ENCODE measurements around the gene POGLUT2. TPM values are rescaled to one million over a fixed set of nuclear protein-coding genes. Genes with fewer than 3 reads are reported as not detected.
A peak's percentile ranks its signal among the peaks of the same experiment; 100 is the strongest.

Gene POGLUT2
- 12.7 TPM in 2 replicates for total RNA-seq (2014; rRNA removed; shearing (Covaris generic))
- 17.2 and 22.1 TPM in 2 replicates for polyA plus RNA-seq (2014; cell fraction: nucleus; rRNA removed)

DNA sequence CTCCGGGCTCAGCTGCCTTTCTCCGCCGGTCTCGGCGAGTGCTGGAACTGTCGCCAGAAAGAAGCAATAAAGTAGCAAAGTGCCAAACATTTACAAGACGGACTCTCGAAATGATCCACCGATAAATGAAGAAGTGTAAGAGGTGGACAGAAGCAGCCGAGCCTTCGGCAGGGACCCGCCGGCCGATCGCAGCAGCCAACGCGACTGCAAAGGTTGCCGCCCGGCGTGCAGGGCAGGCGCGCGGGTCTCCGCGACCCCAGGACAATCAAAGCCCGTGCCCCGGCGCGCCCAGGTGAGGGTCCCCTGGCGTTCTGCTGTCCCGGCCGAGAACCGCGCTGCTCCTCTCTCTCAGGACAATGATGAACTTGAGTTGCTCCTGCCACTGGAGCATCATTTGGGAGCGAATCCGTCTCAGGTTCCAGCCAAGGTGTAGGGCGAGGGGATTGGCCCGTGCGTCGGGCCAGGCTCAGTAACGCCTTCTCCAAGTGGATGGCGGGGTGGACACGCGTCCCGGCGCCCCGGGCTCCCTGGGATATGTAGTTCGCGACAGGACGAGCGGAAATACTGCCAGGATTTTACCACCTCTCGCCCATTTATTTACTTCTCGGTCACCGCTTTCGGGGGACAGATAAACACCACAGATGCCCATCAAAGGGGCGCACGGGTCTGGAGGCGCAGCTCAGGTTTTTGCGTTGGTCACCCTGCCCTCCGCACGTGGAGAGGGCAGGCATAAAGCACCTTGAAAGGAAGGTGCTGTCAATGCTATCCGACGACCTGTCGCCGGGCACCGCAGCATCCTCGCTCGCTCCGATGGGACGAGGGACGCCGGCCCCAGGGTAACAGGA is at the start of gene POGLUT2, which contains the start of gene BIVM:
Gene POGLUT2, minus strand, starts transcription at position 396 of the 845 bp plus-strand sequence. Its CDS starts 306 bp downstream, at position 90.
Gene BIVM, plus strand, starts transcription at position 539 of the 845 bp plus-strand sequence. CDS start 8,149 bp downstream, outside the sequence.
- DNase-seq (ENCODE audit: extremely low read depth, low read depth): peak; percentile 84

DNA sequence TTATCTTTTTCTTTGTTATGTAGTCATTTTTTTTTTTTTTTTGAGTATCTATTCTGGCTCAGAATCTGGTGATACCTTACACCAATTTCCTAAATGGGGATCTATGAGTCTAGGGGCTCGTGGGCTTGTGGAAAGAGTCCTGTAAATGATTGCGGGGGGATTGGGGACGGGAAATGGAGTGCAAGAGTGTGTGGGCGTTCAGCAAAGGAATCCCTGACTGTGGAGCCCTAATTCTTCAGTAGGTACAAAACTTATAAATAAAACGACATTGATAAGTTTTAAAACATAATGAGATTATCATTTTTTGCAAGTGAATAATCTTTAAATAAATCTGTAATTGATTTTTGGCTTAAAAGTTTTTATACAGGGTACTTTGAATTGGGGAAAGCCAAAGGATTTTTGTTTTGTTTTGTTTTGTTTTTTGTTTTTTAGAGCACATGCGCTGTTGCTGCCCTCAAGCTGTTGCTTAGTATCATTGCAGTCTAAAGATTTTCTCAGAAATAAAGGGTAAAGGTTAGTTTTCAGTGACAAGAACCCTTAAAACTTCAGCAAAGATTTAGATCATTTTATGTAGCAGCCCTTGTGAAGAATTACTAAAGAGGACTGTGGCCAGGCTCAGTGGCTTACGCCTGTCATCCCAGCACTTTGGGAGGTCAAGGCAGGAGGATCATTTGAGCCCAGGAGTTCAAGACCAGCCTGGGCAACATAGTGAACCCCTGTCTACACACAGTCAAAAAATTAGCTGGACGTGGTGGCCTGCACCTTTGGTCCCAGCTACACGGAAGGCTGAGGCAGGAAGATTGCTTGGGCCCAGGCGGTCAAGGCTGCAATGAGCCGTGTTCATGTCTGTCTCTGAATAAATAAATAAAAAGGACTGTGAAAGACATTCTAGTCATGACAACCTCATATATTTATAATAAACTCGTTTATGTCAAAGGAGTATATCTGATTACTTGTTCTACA is 48.8 kb upstream of the POGLUT2 start:
- DNase-seq (ENCODE audit: extremely low read depth, low read depth): no peak

DNA sequence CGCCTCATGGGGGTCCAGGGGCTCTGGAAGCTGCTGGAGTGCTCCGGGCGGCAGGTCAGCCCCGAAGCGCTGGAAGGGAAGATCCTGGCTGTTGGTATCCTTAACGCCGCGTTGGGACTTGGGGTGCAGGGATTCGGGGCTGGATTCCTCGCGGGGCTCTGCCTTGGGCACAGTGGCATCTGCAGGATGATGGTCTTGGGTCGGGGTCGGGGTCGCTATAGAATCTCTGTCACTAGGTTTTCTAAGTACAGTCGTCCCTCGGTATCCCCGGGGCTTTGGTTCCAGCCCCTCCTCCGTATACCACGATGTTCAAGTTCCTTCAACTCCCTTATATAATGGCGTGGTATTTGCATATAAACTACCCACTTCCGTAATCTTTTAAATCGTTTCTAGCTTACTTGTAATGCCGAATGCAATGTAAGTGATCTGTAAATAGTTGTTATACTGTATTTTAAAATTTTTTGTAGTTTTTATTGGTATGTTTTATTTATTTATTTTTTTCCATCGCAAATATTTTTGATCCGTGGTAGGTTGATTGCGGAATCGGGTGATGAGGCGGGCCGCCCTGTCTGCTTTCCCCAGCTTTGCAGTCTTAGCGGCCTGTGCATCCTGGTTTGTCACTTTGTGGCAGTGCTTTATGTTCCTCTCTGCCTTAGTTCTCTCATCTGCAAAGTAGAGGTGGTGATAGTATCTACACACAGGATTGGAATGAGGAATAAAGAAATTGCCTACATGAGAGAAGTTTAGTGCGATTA is 47.7 kb upstream of the POGLUT2 start:
- DNase-seq (ENCODE audit: extremely low read depth, low read depth): no peak

DNA sequence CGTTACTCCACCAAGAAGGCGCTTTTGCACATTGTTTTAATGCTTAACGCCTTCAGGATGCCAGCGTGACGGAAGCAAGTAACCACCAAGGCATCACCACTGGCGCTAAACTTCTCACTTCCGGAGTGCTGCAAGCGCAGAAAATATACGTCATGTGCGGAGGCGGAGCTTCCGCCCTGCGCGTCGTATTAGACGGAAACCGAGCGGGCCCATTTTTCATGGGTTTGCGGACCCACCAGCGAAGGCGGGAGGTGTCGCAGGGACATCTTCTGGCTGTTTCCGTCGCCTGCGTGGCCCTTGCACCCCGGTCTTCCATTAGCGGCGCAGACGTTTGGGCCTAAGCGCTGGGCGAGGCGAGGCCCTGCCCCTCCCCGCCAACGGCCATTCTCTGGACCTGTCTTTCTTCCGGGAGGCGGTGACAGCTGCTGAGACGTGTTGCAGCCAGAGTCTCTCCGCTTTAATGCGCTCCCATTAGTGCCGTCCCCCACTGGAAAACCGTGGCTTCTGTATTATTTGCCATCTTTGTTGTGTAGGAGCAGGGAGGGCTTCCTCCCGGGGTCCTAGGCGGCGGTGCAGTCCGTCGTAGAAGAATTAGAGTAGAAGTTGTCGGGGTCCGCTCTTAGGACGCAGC is 47.0 kb upstream of the POGLUT2 start, which contains the start of gene ERCC5:
Gene ERCC5, plus strand, starts transcription at position 403 of the 631 bp plus-strand sequence. CDS start 235 bp downstream, outside the sequence.
- peak; percentile 90 for DNase-seq (ENCODE audit: extremely low read depth, low read depth)

DNA sequence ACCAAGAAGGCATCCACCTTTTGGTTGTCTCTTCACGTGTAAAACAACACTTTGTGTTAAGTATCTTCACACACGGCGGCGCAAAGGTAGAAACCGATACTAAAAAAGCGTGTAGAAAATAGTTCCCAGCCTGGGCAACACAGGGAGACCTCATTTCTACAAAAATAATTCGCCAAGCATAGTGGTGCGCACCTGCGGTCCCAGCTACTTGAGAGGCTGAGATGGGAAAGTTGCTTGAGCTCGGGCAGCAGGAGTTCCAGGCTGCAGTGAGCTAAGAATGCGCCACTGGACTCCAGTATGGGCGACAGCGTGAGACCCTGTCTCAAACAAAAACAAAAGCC is 46.5 kb upstream of the POGLUT2 start:
- DNase-seq (ENCODE audit: extremely low read depth, low read depth): no peak

DNA sequence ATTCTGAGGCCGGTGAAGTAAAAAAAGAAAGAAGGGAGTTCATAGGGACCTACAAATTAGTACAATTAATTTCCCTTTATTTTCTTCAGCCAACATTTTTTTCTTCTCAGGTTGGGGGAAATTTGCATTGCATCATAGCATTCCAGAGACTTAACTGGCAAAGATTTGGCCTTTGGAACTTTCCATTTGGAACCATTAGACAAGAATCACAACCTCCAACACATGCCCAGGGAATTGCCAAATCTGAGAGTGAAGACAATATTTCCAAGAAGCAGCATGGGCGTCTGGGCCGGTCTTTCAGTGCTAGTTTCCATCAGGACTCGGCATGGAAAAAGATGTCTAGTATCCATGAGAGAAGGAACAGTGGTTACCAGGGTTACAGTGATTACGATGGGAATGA is 40.7 kb upstream of the POGLUT2 start:
- DNase-seq (ENCODE audit: extremely low read depth, low read depth): no peak

DNA sequence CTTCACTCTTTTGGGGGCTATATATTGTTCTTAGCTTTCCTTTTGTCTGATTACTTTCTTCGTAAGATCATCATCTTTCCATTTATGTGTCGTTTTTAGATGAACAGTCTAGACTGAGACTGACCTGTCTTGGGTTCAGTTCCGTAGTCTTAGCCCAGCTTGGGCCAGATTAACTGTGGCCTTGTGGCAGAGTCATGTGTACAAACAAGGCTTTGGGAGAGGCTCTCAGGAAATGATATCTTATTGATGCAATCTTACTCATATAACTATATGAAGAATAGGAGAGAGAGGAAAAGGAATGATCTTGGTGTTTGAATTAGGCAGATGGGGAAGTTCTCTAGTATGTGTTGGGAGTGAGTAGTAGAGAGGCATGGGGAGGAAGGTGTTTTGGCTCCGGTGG is 40.2 kb upstream of the POGLUT2 start:
- DNase-seq (ENCODE audit: extremely low read depth, low read depth): no peak

DNA sequence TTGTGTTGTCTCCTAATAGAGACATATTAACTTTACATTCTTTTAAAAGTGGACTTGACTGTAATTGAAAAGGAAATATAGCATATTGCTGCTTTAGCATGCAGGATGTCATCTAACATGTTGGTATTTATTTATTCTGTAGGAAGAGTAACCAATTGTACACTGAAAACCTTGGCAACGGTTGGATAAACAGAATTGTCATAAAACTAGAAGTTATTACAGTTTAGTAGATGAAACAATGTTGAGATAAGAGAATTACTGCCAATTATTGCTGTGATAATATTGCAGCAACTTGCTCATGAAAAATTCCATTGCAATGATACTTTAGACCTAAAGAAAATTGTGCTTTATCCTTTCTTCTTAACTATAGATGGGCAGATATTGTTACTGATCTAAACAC is 39.5 kb upstream of the POGLUT2 start:
- DNase-seq (ENCODE audit: extremely low read depth, low read depth): no peak

DNA sequence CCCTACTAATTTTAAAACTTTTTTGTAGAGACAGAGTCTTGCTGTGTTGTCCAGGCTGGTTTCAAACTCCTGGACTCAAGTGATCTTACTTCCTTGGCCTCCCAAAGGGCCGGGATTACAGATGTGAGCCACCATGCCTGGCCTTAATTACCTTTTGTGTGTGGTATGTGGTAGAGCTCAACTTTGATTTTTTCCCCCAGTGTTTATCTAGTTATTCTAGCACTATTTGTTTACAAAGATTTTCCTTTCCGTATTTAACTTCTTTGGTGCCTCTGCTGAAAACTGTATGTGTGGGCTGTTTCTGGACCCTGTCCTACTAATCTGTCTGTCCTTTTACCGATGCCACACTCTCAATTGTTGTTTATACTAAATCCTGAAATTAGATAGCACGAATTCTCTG is 37.7 kb upstream of the POGLUT2 start:
- DNase-seq (ENCODE audit: extremely low read depth, low read depth): no peak

DNA sequence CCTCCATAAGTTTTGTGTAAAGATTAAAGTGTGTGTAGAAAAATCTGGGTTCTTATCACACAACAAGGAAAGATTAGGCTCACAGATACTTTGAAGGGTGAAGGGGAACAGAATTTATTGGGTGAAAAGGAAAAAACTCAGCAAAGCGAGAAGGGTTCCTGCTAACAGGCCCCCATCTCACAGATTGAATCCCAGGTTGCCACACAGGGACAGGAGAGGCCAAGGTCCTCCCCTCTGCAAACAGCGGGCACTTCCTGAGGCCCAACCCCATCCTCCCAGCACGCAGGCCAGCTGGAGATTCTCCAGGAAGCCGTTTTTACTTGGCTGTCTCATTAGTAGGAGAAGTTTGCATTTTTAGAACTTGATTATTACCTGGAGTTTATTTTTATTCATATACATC is 31.9 kb upstream of the POGLUT2 start:
- no peak for DNase-seq (ENCODE audit: extremely low read depth, low read depth)

DNA sequence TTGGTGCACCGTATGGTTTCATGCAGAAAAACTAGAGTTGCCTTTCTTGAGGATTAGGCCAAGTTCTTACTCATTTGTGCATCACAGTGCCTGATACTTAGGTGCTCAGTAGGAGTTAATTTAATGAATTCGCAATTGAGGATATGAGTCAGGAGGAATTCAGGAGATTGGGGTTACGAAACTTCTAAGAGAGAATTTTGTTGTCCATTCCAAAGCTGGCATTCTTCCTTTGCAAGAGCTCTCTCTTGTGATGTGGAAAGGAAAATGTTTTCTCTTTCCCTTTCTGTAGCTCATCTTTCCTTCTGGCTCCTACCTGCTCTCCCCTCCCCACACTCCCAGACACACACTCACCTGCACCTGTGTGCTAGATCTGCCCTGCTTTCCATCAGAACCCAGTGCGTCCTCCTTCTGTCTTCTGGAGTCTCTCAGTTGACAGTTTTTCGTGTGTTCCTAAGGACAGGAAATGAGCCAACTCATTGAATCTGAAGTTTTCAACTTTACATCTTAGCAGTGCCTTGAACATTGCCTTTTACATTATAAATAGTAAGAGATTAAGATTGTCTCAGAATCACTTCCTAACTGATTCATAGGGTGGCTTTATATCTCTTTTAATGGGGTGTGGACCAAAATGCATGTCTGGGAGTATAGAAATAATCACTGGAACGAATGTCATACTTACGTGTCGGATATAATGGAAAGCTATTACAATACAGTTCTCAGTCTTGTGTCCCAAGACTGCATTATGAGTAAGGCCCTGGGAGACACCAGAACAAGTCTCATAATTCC is 27.3 kb upstream of the POGLUT2 start:
- DNase-seq (ENCODE audit: extremely low read depth, low read depth): no peak

DNA sequence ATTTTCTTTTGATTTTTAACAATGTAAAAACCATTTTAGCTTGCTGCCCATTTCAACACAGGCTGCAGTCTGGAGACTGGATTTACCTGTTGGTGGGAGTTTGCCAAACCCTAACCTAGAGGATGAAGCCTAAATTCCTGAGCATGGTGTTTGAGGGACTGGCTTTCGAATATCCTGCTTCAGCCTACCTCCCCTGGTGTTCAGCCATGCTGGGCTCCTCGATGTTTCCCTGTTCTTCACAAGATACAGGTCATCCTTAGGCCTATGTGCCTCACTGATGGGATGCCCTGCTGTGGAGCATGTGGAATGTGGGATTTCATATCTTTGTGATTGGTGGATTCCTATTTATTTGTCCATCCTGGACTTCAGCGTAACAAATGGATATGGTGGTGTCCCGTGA is 26.6 kb upstream of the POGLUT2 start:
- no peak for DNase-seq (ENCODE audit: extremely low read depth, low read depth)

DNA sequence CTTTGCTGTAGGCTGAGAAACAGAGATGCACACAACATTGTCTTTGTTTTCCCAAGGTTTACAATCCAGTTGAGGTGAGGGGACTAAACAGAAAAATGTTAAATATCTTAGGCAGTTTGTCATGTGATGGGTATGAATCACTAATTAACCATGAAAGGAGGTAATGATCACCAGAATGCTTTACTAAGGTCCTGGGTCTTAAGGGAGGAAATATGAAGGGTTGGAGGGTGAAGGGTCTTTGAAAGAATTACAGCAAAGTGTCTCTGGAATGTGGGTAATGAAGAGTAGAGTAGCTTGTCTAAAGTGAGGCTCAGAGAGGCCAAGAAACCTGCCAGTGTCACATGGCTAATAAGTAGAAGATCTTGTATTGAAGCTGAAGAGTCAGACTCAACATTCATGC is 19.1 kb upstream of the POGLUT2 start:
- DNase-seq (ENCODE audit: extremely low read depth, low read depth): no peak

DNA sequence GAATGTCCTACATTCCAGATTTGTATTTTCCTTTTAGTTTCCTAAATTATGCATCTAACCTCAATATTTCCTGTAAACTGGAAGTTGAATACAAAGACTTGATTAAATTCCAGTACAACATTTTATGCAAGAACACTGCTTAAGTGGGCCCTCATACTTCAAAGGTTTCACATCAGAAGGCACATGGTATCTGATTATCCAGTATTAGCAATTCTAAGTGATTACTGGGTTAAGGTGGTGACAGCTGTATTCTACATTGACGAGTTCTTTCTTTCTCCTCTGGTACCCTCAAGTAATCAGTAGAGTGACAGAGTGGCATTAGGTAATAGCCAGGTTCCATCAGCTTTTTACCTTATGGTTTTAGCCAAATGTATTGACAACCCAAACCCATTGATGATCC is 18.5 kb upstream of the POGLUT2 start:
- DNase-seq (ENCODE audit: extremely low read depth, low read depth): no peak

DNA sequence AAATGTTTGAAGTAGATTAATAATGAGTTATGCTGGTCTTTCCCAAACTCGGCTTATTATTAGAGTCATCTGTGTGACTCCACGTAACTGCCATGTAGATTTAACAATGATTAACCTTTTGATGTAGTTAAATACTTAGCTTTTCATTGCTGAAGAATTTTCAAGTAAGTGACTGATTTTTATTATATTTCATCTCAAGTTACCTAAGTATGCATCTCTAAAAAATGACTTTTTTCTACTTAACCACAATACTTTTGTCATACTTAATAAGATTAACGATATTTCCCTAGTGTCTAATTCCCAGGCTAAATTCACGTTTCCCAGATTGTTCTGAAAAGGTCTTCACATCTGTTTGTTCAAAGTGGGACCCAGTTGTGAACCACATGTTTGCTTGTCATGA is 17.9 kb upstream of the POGLUT2 start:
- no peak for DNase-seq (ENCODE audit: extremely low read depth, low read depth)

DNA sequence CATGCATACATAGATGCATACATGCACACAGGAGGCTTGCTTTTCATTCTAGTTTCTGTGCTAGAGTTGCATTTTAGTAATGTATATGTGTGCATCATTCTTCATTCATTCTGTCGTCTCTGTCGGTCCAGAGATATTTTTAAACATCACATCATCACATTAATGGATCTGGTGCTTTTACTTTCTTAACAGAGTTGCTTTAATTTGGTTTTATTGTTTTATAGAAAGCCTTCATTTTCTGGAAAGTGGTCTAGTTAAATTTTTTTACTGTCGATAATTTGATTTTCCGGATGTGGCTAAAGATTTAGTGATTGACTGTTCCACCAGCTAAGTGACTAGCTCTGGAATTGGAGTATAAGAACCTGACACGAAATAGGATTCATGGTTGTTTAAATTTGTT is 17.0 kb upstream of the POGLUT2 start:
- no peak for DNase-seq (ENCODE audit: extremely low read depth, low read depth)

DNA sequence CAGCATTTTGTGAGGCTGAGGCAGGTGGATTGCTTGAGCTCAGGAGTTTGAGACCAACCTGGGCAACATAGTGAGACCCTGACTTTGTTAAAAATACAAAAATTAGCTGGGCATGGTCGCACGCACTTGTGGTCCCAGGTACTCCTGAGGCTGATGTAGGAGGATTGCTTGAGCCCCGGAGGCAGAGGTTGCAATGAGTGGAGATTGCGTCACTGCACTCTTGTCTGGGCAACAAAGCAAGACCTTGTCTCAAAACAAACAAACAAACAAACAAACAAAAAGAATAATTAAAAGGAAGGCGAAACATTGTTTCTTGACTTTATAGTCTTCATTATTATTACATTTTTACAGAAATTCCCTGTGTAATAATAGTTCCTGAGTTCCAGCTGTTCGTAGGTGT is 16.0 kb upstream of the POGLUT2 start:
- DNase-seq (ENCODE audit: extremely low read depth, low read depth): no peak

DNA sequence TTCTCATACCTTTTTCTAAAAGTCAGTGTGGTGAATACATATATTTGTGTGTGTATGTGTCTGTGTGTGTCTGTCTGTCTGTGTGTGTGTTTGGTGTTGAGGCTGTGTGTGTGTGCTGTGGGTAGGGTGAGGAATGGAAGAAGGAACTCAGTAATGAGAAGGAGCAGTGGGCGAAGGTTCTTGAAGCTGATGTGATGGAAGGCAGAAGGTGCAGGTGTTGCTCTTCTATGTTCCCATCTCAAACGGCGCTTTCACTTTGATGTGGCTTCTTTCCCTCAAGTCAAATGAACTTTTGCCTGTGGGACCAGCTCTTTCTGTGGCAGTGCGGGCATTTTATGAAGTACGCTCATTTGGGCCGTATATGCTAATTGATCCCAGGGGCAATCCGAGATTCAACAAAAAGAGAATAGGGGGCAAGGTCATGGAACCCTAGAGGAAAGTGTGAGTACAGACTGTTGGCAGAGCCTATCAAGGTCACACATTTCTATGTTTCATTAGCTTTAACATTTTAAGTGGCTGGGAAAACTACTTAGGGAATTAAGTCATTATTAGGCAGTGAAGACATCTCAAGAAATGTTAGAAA is 15.3 kb upstream of the POGLUT2 start:
- DNase-seq (ENCODE audit: extremely low read depth, low read depth): no peak
